H54 (cell line): ENCODE measurements around the gene SOX18.

Source experiments
- DNase-seq: peaks from one replicate; pipeline ENCODE4 v3.0.0; 2011; ENCODE audit warnings: low spot score, mixed read lengths; ENCODE audit not compliant: insufficient read length
- FAIRE-seq: peaks from 3 replicates; lab custom pipeline; 2011; peaks lifted over from hg19 to GRCh38; lab: Jason Lieb, UNC
- POLR2A ChIP-seq: IDR thresholded peaks from 2 replicates; pipeline ENCODE4 v1.6.1; 2011; ENCODE audit warnings: low read depth, mild to moderate bottlenecking, low read length

Gene SOX18

GRCh38 chr20:64068386-64069208 is 19.2 kb upstream of the SOX18 start:
- no peak for DNase-seq
- no peak for FAIRE-seq
- no peak for TF ChIP-seq POLR2A

GRCh38 chr20:64067733-64068307 is 18.4 kb upstream of the SOX18 start:
- FAIRE-seq: no peak
- no peak for TF ChIP-seq POLR2A
- DNase-seq: no peak

- no peak for FAIRE-seq
- no peak for TF ChIP-seq POLR2A
- DNase-seq: no peak
These were observed 17.7 kb upstream of the SOX18 start for GRCh38 chr20:64067005-64067632.

- FAIRE-seq (peak; percentile 75), DNase-seq (peak; percentile 95)
- peak; percentile 27; the same call in 1 of the 2 replicates for TF ChIP-seq POLR2A
These were observed 16.5 kb upstream of the SOX18 start for GRCh38 chr20:64065974-64066343.

- no peak for TF ChIP-seq POLR2A
- DNase-seq (no peak), FAIRE-seq (no peak)
These were observed 15.9 kb upstream of the SOX18 start for GRCh38 chr20:64065062-64065973.

DNA sequence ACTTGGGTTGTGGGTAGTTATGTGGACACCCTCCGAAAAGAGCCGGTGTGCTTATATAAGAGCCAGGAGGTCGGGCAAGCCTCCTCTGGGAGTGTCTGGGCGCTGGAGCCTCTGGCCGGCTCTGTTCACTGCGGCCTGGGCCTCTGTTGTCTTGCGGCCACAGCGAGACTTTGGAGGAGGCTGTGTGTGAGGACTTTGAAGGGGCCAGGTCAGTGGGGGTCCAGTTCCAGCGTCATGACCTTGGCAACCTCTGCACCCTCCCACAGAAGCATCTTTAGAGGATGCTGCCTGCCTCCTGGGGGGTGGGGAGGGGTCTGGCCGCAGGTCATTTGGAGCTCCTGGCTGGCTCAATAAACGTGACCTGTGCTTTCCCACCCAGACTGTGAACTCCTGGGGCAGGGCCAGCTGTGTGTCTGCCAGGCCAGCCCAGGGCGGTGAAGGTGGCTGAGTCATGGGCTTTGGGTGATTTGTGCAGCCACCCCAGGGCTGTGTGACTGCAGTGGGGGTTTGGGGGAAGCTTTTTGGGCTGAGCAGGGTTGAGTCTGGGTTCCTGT is 14.8 kb upstream of the SOX18 start:
- DNase-seq: peak; percentile 97
- no peak for FAIRE-seq
- no peak for TF ChIP-seq POLR2A

GRCh38 chr20:64063389-64064144 is 14.1 kb upstream of the SOX18 start:
- DNase-seq (no peak), FAIRE-seq (no peak)
- 0 out of 2 replicates have a peak, but pooled peaks have one; percentile 10 for TF ChIP-seq POLR2A

DNA sequence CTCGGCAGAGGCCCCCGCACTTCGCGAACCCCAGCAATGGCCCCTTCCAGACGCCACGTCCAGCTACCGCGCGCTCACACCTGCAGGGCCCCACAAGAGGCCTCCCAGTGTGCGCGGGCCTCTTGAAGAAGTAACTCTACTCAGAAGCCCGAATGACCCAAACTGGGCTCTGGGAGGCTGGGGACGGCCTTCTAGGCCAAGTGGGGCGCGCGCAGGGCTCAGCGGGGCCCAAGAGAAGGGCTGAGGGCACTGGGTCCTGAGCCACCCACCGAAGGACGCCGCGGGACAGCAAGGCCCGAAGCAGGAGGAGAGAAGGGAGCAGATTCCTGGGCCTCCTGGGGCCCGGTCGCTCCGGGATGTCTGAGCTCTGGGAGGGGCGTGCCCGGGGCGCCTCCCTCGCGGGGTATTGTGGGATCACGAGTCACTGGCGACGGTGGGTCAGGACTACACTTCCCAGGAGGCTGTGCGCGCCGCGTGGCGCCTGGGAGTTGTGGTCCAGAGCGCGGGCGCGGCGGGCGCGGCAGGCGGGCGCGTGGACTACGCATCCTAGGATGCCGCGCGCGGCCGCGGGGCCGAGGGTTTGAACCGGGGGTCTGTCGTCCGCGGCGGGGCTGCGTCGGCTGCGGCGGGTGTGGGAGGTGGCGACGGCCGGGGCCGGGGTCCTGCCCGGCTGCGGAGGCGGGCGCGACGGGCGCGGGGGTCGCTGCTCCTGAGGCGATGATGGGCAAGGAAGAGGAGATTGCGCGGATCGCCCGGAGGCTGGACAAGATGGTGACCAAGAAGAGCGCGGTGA is 13.4 kb upstream of the SOX18 start, which contains the start of gene TCEA2:
Gene TCEA2, plus strand, starts transcription at position 603 of the 793 bp plus-strand sequence. Its CDS starts 115 bp downstream, at position 718.
- TF ChIP-seq POLR2A: peak; percentile 61
- FAIRE-seq (no peak), DNase-seq (peak; percentile 96)

GRCh38 chr20:64062276-64062595 is 12.8 kb upstream of the SOX18 start:
- no peak for FAIRE-seq
- no peak for TF ChIP-seq POLR2A
- DNase-seq: no peak

- no peak for DNase-seq
- no peak for TF ChIP-seq POLR2A
- no peak for FAIRE-seq
These were observed 9.1 kb upstream of the SOX18 start for GRCh38 chr20:64058536-64058935.

DNA sequence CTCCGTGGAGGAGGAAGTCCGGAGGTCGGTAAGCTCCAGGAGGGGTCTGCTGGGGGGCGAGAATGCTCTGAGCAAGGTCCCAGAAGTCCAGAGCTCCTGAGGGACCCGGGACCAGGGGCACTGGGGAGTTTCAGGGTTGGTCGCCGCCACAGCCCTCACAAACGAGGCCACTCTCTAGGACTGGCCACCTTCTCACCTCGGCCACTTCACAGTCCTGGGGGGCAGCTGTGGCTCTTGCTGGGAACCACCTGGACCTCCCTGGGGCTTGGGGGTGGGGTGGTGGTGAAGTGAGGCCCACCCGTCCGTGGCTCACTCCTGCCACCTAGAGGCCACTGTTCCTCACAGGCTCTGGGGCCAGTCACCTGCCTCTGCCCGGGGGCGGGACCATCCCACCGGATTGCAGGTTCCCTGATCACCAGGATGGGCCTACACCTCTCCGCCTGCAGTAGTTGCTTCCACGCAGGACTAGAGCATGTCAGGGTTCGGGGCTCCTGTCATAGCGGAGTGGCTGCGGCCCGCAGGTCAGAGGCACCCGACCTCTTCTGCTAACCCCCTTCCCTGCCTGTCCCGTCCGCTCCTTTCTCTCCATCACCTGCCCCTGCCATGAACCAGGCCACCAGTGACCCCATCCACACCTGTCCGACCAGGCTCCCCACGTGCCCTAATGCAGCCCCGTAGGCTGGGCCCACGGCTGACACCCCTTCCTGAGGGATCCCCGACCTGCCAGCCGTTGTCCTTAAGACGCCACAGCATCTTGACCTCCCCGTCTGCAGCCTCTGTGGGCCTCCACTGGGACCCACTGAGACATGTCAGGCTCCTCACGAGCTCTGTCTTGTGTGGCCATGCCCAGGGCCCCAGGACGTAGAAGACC is 8.4 kb upstream of the SOX18 start:
- DNase-seq (peak; percentile 83), FAIRE-seq (no peak)
- TF ChIP-seq POLR2A: no peak
